K562 (cell line): ENCODE measurements around the gene GALT.

Source experiments
- CHD4 ChIP-seq: fragments of 200-600 bp; sonication (generic); IDR thresholded peaks from 3 replicates; pipeline ENCODE4 v1.6.1; 2012; ENCODE audit warnings: low read depth, mild to moderate bottlenecking, mixed read lengths, low read length, inconsistent platforms; ENCODE audit not compliant: insufficient read depth, insufficient replicate concordance, poor library complexity, severe bottlenecking
- EGR1 ChIP-seq: fragments of 450-650 bp; conservative IDR thresholded peaks from 2 replicates; pipeline ENCODE4 v1.6.1; 2017; ENCODE audit warnings: mild to moderate bottlenecking
- ELF4 ChIP-seq: fragments of 450-650 bp; formaldehyde crosslinking; IDR thresholded peaks from 2 replicates; pipeline ENCODE4 v1.4.0; 2022; ENCODE audit warnings: missing genetic modification characterization
- FOXP1 ChIP-seq: sonication (generic); formaldehyde crosslinking; IDR thresholded peaks from 2 replicates; pipeline ENCODE4 v1.8.0; 2022; ENCODE audit warnings: mild to moderate bottlenecking, missing genetic modification reagents
- GABPB1 ChIP-seq: sonication (generic); formaldehyde crosslinking; IDR thresholded peaks from 2 replicates; pipeline ENCODE4 v1.8.0; 2022; ENCODE audit warnings: mild to moderate bottlenecking, missing genetic modification reagents
- SIN3A ChIP-seq, 2 experiments: fragments of 150-350 bp in 1 of 2; IDR thresholded peaks; 2 replicates each; pipeline ENCODE4 v1.6.1; 2011 to 2016; ENCODE audit warnings: borderline replicate concordance in 2 of 2, low read depth in 2 of 2, low read length in 2 of 2, mild to moderate bottlenecking in 2 of 2, moderate library complexity in 2 of 2; ENCODE audit not compliant: control insufficient read depth in 1 of 2
- ZNF274 ChIP-seq: IDR thresholded peaks from 2 replicates; pipeline ENCODE4 v1.6.1; 2011; ENCODE audit warnings: low read depth, mild to moderate bottlenecking, low read length, moderate library complexity, borderline replicate concordance
- ZNF384 ChIP-seq: IDR thresholded peaks from 2 replicates; pipeline ENCODE4 v1.6.1; 2012; ENCODE audit warnings: low read depth, low read length, improper control_type of control experiment
- TF ChIP-seq, protein P1 (sequence below), 3 experiments: IDR thresholded peaks in 2 of 3; conservative IDR thresholded peaks in 1 of 3; 2 replicates each; pipeline ENCODE4 v1.5.1; 2011 to 2012; ENCODE audit warnings: low read length in 3 of 3, mild to moderate bottlenecking in 3 of 3, control low read depth in 2 of 3, improper control_type of control experiment in 1 of 3, inconsistent platforms in 1 of 3, low read depth in 1 of 3, mixed read lengths in 1 of 3, moderate library complexity in 1 of 3; ENCODE audit not compliant: insufficient read depth in 2 of 3

DNA sequence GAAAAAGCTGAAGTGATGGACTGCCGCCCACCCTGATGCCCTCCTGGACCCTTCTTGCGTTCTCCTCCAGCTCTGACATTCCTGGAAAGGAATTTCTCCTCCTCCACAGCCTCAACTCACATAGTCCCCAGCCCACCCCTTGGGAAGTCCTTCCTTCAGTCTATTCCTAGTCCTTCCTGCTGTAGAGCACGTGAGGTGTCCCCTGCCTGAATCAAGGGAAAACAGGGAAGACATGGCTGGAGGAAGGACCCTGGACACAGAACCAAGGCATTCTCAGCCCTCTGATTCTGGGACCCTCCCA is 21.3 kb upstream of the GALT start:
- TF ChIP-seq ZNF274 (no peak), SIN3A (IDR thresholded peaks at IDR 0.05; ENCODE audit: borderline replicate concordance in 2 of 2, control insufficient read depth in 1 of 2, low read depth in 2 of 2, low read length in 2 of 2) (no peak), FOXP1 (no peak), GABPB1 (CRISPR knock-in tag) (no peak), ZNF384 (no peak), ELF4 (CRISPR knock-in tag) (no peak), EGR1 (no peak), CHD4 (no peak)
- TF ChIP-seq, protein P1, sequence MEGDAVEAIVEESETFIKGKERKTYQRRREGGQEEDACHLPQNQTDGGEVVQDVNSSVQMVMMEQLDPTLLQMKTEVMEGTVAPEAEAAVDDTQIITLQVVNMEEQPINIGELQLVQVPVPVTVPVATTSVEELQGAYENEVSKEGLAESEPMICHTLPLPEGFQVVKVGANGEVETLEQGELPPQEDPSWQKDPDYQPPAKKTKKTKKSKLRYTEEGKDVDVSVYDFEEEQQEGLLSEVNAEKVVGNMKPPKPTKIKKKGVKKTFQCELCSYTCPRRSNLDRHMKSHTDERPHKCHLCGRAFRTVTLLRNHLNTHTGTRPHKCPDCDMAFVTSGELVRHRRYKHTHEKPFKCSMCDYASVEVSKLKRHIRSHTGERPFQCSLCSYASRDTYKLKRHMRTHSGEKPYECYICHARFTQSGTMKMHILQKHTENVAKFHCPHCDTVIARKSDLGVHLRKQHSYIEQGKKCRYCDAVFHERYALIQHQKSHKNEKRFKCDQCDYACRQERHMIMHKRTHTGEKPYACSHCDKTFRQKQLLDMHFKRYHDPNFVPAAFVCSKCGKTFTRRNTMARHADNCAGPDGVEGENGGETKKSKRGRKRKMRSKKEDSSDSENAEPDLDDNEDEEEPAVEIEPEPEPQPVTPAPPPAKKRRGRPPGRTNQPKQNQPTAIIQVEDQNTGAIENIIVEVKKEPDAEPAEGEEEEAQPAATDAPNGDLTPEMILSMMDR (IDR thresholded peaks at IDR 0.05 in 2 of 3, conservative IDR thresholded peaks at IDR 0.05 in 1 of 3; ENCODE audit: insufficient read depth in 2 of 3, low read depth in 1 of 3, low read length in 3 of 3): no peak
